ENCODE results near the gene ADGRL3. TPM values are rescaled to one million over a fixed set of nuclear protein-coding genes. Genes with fewer than 3 reads are reported as not detected.

ADGRL3 gene
- total RNA-seq, 2 experiments from 2014 or later: not detected

DNA sequence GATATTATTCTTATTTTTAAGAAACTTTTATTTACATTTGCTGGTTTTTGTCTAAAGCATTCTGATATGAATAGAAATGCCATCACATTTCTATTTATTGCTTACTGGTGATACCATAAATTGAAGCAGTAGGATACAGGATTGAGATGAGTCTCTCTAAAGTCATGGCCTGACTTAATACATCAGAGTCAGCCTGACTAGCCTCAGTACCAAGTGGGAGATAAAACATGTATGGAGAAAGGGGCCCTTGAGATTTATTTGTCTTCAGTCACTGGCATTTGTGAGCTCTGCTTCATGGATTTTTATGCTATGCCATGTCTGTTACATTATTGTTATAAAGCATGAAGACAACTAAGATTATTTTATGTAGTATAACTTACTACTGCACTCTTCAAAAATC, 465.5 kb downstream of the ADGRL3 start:
- H3K36me3 Mint-ChIP-seq (ENCODE audit: low read depth): no peaks in the 10 kb centered on the region
- no peak for ATAC-seq
- H3K9me3 Mint-ChIP-seq: peaks cover 2% of the 10 kb centered on the region
- no peaks in the 10 kb centered on the region for H3K27me3 Mint-ChIP-seq
- no peaks in the 10 kb centered on the region for H3K4me1 Mint-ChIP-seq (ENCODE audit: low read depth)
- no peak overlapping the region for H3K4me3 Mint-ChIP-seq
- POLR2A ChIA-PET: no interaction called here
- CTCF ChIA-PET: no interaction called here
- H3K27ac Mint-ChIP-seq: no peak overlapping the region
- intact Hi-C loops (cut with micrococcal nuclease): no loop called here
- DNase-seq: no peak
- TF ChIP-seq, protein P1, sequence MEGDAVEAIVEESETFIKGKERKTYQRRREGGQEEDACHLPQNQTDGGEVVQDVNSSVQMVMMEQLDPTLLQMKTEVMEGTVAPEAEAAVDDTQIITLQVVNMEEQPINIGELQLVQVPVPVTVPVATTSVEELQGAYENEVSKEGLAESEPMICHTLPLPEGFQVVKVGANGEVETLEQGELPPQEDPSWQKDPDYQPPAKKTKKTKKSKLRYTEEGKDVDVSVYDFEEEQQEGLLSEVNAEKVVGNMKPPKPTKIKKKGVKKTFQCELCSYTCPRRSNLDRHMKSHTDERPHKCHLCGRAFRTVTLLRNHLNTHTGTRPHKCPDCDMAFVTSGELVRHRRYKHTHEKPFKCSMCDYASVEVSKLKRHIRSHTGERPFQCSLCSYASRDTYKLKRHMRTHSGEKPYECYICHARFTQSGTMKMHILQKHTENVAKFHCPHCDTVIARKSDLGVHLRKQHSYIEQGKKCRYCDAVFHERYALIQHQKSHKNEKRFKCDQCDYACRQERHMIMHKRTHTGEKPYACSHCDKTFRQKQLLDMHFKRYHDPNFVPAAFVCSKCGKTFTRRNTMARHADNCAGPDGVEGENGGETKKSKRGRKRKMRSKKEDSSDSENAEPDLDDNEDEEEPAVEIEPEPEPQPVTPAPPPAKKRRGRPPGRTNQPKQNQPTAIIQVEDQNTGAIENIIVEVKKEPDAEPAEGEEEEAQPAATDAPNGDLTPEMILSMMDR (IDR thresholded peaks at IDR 0.05): no peak

DNA sequence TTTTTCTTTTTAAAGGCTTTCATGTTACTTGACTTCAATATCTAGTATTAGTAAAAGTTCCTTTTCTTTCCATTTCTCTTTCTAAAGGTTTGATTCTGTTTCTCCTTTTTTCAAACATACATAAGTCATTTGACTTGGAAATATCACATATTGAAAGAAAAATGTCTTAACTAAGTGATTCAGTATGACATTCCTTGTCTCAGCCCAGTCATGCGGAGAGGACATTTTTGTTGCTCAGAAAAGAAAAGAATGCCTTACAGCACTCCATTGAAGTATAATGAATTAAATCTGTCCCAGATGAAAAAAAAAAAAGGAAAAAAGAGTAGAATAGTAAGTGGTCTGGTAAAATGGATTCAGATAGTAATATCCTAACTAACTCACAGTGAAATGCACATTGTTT, 466.1 kb downstream of the ADGRL3 start:
- peaks cover 2% of the 10 kb centered on the region for H3K9me3 Mint-ChIP-seq
- no peak overlapping the region for H3K4me3 Mint-ChIP-seq
- H3K27ac Mint-ChIP-seq: no peak overlapping the region
- H3K4me1 Mint-ChIP-seq (ENCODE audit: low read depth): no peaks in the 10 kb centered on the region
- DNase-seq (no peak), ATAC-seq (no peak)
- ChIA-PET CTCF (no interaction called here), POLR2A (no interaction called here)
- no peaks in the 10 kb centered on the region for H3K27me3 Mint-ChIP-seq
- intact Hi-C loops (cut with micrococcal nuclease): no loop called here
- TF ChIP-seq, protein P1 (IDR thresholded peaks at IDR 0.05): no peak
- H3K36me3 Mint-ChIP-seq (ENCODE audit: low read depth): no peaks in the 10 kb centered on the region

DNA sequence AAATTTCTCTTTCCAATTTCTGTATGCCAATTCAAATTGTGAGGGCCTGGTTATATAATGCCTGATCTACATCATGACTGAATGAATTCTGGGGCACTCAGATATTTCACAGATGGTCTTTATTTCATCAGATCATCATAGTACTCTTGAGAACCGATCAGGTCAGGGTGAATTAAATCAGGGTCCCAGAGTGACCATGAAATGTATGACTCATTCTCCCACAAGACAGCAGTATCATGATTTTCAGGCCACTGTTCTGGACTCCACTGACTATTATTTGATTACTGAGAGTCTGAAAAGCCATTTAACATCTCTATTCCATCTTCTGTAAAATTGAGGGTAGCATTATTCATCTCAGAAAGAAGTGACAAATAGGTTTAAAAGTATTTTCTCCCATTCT, 471.5 kb downstream of the ADGRL3 start:
- Mint-ChIP-seq H3K9me3 (peaks cover 3% of the 10 kb centered on the region), H3K27me3 (no peaks in the 10 kb centered on the region), H3K36me3 (ENCODE audit: low read depth) (no peaks in the 10 kb centered on the region), H3K27ac (no peak overlapping the region), H3K4me1 (ENCODE audit: low read depth) (no peaks in the 10 kb centered on the region), H3K4me3 (no peak overlapping the region)
- intact Hi-C loops (cut with micrococcal nuclease): no loop called here
- TF ChIP-seq, protein P1 (IDR thresholded peaks at IDR 0.05): no peak
- DNase-seq: no peak
- CTCF ChIA-PET: no interaction called here
- POLR2A ChIA-PET: no interaction called here
- ATAC-seq: no peak

DNA sequence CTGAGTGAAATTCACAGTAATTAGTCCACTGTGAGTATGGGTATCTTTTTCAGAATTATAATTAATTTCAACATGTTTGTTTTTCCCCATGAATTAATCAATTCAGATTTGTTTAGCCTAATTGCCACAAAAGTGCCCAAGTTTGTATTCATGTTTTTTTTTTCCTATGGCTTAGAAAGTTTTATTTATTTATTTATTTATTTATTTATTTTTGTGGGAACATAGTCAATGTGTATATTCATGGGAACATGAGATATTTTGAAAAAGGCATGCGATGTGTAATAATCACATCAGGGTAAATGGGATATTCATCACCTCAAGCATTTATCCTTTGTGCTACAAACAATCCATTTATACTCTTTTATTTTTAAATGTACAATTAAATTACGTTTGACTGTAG, 475.3 kb downstream of the ADGRL3 start:
- Mint-ChIP-seq H3K27me3 (no peaks in the 10 kb centered on the region), H3K4me3 (no peak overlapping the region), H3K9me3 (peaks cover 2% of the 10 kb centered on the region), H3K36me3 (ENCODE audit: low read depth) (no peaks in the 10 kb centered on the region), H3K27ac (no peak overlapping the region), H3K4me1 (ENCODE audit: low read depth) (no peaks in the 10 kb centered on the region)
- DNase-seq (no peak), ATAC-seq (no peak)
- TF ChIP-seq, protein P1 (IDR thresholded peaks at IDR 0.05): no peak
- intact Hi-C loops (cut with micrococcal nuclease): no loop called here
- ChIA-PET POLR2A (no interaction called here), CTCF (no interaction called here)

DNA sequence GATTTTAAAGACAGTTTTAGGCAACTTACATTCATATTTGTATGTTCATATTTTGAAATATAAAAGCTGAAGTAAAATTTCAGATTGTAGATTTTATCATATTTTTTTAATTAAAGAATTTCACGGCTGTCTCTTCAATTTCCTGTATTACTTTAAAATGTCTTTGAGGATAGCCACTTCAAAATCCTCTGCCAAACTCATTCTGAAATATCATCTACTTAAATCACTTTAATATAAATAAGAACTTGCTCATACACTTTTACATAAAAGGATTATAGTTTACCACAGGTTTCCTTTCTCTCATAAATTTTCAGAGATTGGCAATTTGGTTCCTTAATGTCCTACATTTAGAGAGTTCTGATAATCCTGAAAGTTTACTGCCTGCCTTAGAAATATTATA, 478.2 kb downstream of the ADGRL3 start:
- no peaks in the 10 kb centered on the region for H3K4me1 Mint-ChIP-seq (ENCODE audit: low read depth)
- no peak overlapping the region for H3K4me3 Mint-ChIP-seq
- ATAC-seq (no peak), DNase-seq (no peak)
- H3K27ac Mint-ChIP-seq: no peak overlapping the region
- intact Hi-C loops (cut with micrococcal nuclease): no loop called here
- CTCF ChIA-PET: no interaction called here
- H3K27me3 Mint-ChIP-seq: no peaks in the 10 kb centered on the region
- H3K9me3 Mint-ChIP-seq: peaks cover 3% of the 10 kb centered on the region
- TF ChIP-seq, protein P1 (IDR thresholded peaks at IDR 0.05): no peak
- POLR2A ChIA-PET: no interaction called here
- H3K36me3 Mint-ChIP-seq (ENCODE audit: low read depth): no peaks in the 10 kb centered on the region
